ENCODE results near the gene TMEM132C.

TMEM132C gene

DNA sequence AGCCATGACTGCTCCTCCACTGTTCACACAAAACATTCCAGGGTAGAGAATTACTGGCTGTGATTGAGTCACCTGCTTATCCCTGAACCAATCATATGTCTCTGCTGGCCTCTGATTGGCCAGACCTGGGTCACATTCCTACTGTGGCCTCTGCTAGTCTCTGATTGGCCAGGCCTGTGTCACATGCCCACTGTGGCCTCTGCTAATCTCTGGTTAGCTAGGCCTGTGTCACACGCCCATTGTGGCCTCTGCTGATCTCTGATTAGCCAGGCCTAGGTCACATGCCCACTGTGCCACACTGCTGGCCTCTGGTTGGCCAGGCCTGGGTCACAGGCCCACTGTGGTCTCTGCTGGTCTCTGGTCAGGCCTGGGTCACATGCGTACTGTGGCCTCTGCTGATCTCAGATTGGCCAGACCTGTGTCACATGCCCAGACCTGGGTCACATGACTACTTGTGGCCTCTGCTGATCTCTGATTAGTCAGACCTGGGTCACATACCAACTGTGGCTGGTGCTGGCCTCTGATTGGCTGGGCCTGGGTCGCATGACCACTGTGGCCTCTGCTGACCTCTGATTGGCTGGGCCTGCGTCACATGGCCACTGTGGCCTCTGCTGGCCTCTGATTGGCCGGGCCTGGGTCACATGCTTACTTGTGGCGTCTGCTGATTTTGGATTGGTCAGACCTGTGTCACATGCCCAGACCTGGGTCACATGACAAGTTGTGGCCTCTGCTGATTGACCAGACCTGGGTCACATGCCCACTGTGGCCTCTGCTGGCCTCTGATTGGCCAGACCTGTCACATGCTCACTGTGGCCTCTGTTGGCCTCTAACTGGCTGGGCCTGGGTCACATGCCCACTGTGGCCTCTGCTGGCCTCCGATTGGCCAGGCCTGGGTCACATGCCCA lies 305.2 kb downstream of the TMEM132C start:
- TF ChIP-seq POLR2A (IDR thresholded peaks at IDR 0.05; ENCODE audit: low read depth, low read length) (no peak), TAF1 (IDR thresholded peaks at IDR 0.05; ENCODE audit: low read depth, low read length) (no peak), POU2F2 (IDR thresholded peaks at IDR 0.05; ENCODE audit: low read depth, low read length) (no peak), PAX5 (IDR thresholded peaks at IDR 0.05; ENCODE audit: insufficient read depth, low read length, severe bottlenecking) (no peak), SPI1 (IDR thresholded peaks at IDR 0.05; ENCODE audit: low read depth, low read length) (no peak)
- no peak for DNase-seq (ENCODE audit: insufficient read length, low spot score)

DNA sequence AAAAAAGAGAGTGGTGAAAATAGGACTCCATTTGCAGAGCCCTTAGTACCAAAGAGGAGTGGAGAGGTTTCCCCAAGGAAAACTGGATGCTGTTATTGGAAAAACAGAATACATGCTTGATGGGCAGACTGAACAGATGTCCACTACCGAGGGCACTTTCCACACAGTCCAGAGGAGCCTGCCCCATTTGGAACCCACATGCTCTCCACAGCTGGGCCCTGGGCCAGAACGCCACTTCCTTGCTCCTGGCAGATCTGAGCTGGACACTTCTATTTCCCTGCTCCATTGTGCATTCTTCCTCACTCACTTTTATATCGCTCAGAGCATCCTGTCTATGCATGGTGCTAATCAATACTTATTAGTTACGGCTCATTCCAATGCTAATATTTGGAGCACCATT lies 306.9 kb downstream of the TMEM132C start:
- no peak for TF ChIP-seq POLR2AphosphoS5 (IDR thresholded peaks at IDR 0.05; ENCODE audit: low read depth, low read length)
- DNase-seq (ENCODE audit: insufficient read length, low spot score): no peak
- FAIRE-seq: no peak

More for the DNA sequence above, 305.2 kb downstream of the TMEM132C start:
- FAIRE-seq: peak; percentile 16

DNA sequence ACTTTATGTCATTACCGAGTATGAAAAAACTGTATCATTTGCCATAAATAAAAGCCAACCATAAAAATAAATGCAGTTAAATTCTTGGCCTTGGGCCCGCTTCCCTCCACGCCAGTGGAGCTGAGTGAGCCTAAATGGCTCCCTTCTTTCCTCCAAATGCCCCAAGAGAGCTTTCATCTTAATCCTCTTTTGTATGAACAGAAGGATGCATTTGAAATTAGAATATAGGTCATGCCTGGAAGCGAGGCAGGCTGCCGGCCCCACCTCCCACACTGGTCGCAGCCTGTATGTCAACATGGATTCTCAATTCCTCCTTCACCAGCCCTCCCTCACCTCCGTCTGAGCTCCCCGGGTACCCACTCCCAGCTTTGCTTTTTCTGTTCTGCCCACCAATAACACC lies 311.1 kb downstream of the TMEM132C start:
- DNase-seq (ENCODE audit: insufficient read length, low spot score): no peak
- FAIRE-seq: no peak

GRCh38 chr12:128581321-128581761 lies 314.4 kb downstream of the TMEM132C start:
- no peak for TF ChIP-seq POU2F2 (IDR thresholded peaks at IDR 0.05; ENCODE audit: low read depth, low read length)
- no peak for TF ChIP-seq TAF1 (IDR thresholded peaks at IDR 0.05; ENCODE audit: low read depth, low read length)
- no peak for TF ChIP-seq POLR2A (IDR thresholded peaks at IDR 0.05; ENCODE audit: low read depth, low read length)
- no peak for TF ChIP-seq PAX5 (IDR thresholded peaks at IDR 0.05; ENCODE audit: insufficient read depth, low read length, severe bottlenecking)
- no peak for TF ChIP-seq SPI1 (IDR thresholded peaks at IDR 0.05; ENCODE audit: low read depth, low read length)
- TF ChIP-seq POLR2AphosphoS5 (IDR thresholded peaks at IDR 0.05; ENCODE audit: low read depth, low read length): no peak
- FAIRE-seq (no peak), DNase-seq (ENCODE audit: insufficient read length, low spot score) (no peak)

More for the DNA sequence above, 311.1 kb downstream of the TMEM132C start:
- TF ChIP-seq TAF1 (IDR thresholded peaks at IDR 0.05; ENCODE audit: low read depth, low read length) (no peak), PAX5 (IDR thresholded peaks at IDR 0.05; ENCODE audit: insufficient read depth, low read length, severe bottlenecking) (no peak), SPI1 (IDR thresholded peaks at IDR 0.05; ENCODE audit: low read depth, low read length) (no peak), POU2F2 (IDR thresholded peaks at IDR 0.05; ENCODE audit: low read depth, low read length) (no peak), POLR2A (IDR thresholded peaks at IDR 0.05; ENCODE audit: low read depth, low read length) (no peak), POLR2AphosphoS5 (IDR thresholded peaks at IDR 0.05; ENCODE audit: low read depth, low read length) (no peak)

GRCh38 chr12:128583453-128583852 lies 316.5 kb downstream of the TMEM132C start:
- FAIRE-seq (no peak), DNase-seq (ENCODE audit: insufficient read length, low spot score) (no peak)
- TF ChIP-seq POLR2A (IDR thresholded peaks at IDR 0.05; ENCODE audit: low read depth, low read length) (no peak), PAX5 (IDR thresholded peaks at IDR 0.05; ENCODE audit: insufficient read depth, low read length, severe bottlenecking) (no peak), POLR2AphosphoS5 (IDR thresholded peaks at IDR 0.05; ENCODE audit: low read depth, low read length) (no peak), TAF1 (IDR thresholded peaks at IDR 0.05; ENCODE audit: low read depth, low read length) (no peak), SPI1 (IDR thresholded peaks at IDR 0.05; ENCODE audit: low read depth, low read length) (no peak), POU2F2 (IDR thresholded peaks at IDR 0.05; ENCODE audit: low read depth, low read length) (no peak)

GRCh38 chr12:128586451-128587029 lies 319.6 kb downstream of the TMEM132C start:
- TF ChIP-seq SPI1 (IDR thresholded peaks at IDR 0.05; ENCODE audit: low read depth, low read length) (no peak), POU2F2 (IDR thresholded peaks at IDR 0.05; ENCODE audit: low read depth, low read length) (no peak), POLR2A (IDR thresholded peaks at IDR 0.05; ENCODE audit: low read depth, low read length) (no peak), PAX5 (IDR thresholded peaks at IDR 0.05; ENCODE audit: insufficient read depth, low read length, severe bottlenecking) (no peak), POLR2AphosphoS5 (IDR thresholded peaks at IDR 0.05; ENCODE audit: low read depth, low read length) (no peak), TAF1 (IDR thresholded peaks at IDR 0.05; ENCODE audit: low read depth, low read length) (no peak)
- FAIRE-seq (no peak), DNase-seq (ENCODE audit: insufficient read length, low spot score) (no peak)

DNA sequence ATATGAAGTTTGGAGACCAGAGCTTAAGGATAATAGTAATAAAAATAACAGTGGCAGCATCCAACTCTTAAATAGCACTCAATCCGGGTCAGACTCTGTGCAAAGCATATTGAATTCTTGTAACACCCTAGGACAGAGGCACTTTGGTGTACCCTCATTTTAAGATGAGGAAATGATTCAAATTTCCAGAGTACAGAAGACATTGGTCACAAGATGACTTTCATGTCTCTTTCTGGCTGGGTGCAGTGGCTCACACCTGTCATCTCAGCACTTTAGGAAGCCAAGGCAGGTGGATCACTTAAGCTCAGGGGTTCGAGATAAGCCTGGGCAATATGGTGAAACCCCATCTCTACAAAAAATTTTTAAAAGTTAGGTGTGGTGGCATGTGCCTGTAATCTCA lies 320.9 kb downstream of the TMEM132C start:
- FAIRE-seq (no peak), DNase-seq (ENCODE audit: insufficient read length, low spot score) (no peak)
- no peak for TF ChIP-seq SPI1 (IDR thresholded peaks at IDR 0.05; ENCODE audit: low read depth, low read length)
- no peak for TF ChIP-seq PAX5 (IDR thresholded peaks at IDR 0.05; ENCODE audit: insufficient read depth, low read length, severe bottlenecking)
- TF ChIP-seq TAF1 (IDR thresholded peaks at IDR 0.05; ENCODE audit: low read depth, low read length): no peak
- TF ChIP-seq POU2F2 (IDR thresholded peaks at IDR 0.05; ENCODE audit: low read depth, low read length): no peak
- no peak for TF ChIP-seq POLR2A (IDR thresholded peaks at IDR 0.05; ENCODE audit: low read depth, low read length)
- no peak for TF ChIP-seq POLR2AphosphoS5 (IDR thresholded peaks at IDR 0.05; ENCODE audit: low read depth, low read length)

DNA sequence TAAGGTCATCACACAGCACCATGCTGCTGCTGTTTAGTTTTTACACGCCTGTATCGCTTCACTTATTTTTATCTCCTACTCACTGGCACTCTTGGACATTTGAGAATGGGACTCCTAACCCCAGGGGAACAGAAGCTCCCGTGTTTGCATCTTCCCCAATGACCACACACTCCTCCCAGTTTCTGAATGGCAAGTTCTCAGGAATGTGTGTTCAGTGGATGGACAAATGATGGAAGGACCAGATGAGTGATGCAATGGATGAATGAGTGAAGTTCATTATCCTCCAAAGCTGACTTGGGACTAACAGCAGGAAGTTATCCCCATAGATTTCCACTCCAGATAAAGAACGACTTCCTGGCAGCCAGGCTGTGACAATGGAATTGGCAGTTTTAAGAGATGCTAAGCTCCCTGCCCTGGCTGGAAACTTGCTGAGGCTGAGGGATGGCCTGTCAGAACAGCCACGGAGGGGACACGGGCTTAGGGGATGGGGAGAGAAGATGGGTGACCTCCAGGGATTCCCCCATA lies 325.3 kb downstream of the TMEM132C start:
- TF ChIP-seq POLR2AphosphoS5 (IDR thresholded peaks at IDR 0.05; ENCODE audit: low read depth, low read length) (no peak), PAX5 (IDR thresholded peaks at IDR 0.05; ENCODE audit: insufficient read depth, low read length, severe bottlenecking) (no peak), SPI1 (IDR thresholded peaks at IDR 0.05; ENCODE audit: low read depth, low read length) (no peak), POU2F2 (IDR thresholded peaks at IDR 0.05; ENCODE audit: low read depth, low read length) (no peak), TAF1 (IDR thresholded peaks at IDR 0.05; ENCODE audit: low read depth, low read length) (no peak), POLR2A (IDR thresholded peaks at IDR 0.05; ENCODE audit: low read depth, low read length) (no peak)
- DNase-seq (ENCODE audit: insufficient read length, low spot score) (no peak), FAIRE-seq (no peak)

DNA sequence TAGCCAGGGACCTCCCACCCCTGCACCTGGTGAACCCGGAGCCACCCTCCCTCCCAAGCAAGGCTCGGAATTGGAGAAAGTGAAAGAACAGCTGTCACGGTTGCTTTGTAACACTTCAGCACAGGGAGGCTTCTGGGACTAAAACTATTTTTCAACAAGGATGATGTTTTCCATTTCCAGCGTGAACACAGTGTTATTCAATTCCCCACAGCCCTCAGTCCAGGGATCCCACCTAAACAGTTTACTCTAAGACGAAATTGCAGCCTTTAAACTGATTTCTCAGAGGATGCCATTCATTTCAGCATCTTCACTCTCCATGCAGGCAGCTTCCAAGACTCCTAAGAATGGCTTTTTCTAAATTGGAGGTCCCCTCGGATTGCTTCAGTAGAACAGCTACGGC lies 327.6 kb downstream of the TMEM132C start:
- FAIRE-seq (no peak), DNase-seq (ENCODE audit: insufficient read length, low spot score) (no peak)
- TF ChIP-seq PAX5 (IDR thresholded peaks at IDR 0.05; ENCODE audit: insufficient read depth, low read length, severe bottlenecking) (no peak), POU2F2 (IDR thresholded peaks at IDR 0.05; ENCODE audit: low read depth, low read length) (no peak), POLR2AphosphoS5 (IDR thresholded peaks at IDR 0.05; ENCODE audit: low read depth, low read length) (no peak), SPI1 (IDR thresholded peaks at IDR 0.05; ENCODE audit: low read depth, low read length) (no peak), TAF1 (IDR thresholded peaks at IDR 0.05; ENCODE audit: low read depth, low read length) (no peak)
